Anterior cingulate cortex (tissue), 58 donors: ENCODE measurements around the gene FBXO17.
"Not testable (repeated sequence)": the region's sequence is repeated elsewhere in the genome, so short reads cannot be mapped to it uniquely, and the experiment has no call there.

Experiments used
- DNase-seq, 58 donors: peaks; one replicate each; lab custom pipeline; 2025; lab: John Stamatoyannopoulos, UW

The FBXO17 gene

GRCh38 chr19:38975214-38975860, at the start of gene FBXO17:
Gene FBXO17 (minus strand): TSS chr19:38975742. CDS start chr19:38950319, 25,423 bp downstream.
- DNase-seq: peak in 52 of 58 donors; percentile 8 to 76 (median 39)

- DNase-seq: no peak
Measured at GRCh38 chr19:39024875-39025641, 49.5 kb upstream of the FBXO17 start.

GRCh38 chr19:39021063-39021462, 45.5 kb upstream of the FBXO17 start:
- no peak for DNase-seq

GRCh38 chr19:39017646-39018045, 42.1 kb upstream of the FBXO17 start:
- no peak for DNase-seq

GRCh38 chr19:39017026-39017425, 41.5 kb upstream of the FBXO17 start:
- no peak for DNase-seq

GRCh38 chr19:39014037-39014436, 38.5 kb upstream of the FBXO17 start:
- no peak for DNase-seq

GRCh38 chr19:39009001-39009400, 33.5 kb upstream of the FBXO17 start:
- no peak for DNase-seq

GRCh38 chr19:39008137-39008536, 32.6 kb upstream of the FBXO17 start:
- DNase-seq: no peak

GRCh38 chr19:39007096-39007495, 31.6 kb upstream of the FBXO17 start:
- DNase-seq: no peak

GRCh38 chr19:39004403-39004802, 28.9 kb upstream of the FBXO17 start:
- DNase-seq: no peak

- no peak for DNase-seq
Measured at GRCh38 chr19:39003796-39004195, 28.3 kb upstream of the FBXO17 start.

- no peak for DNase-seq
Measured at GRCh38 chr19:39003188-39003587, 27.6 kb upstream of the FBXO17 start.

- DNase-seq: peak in 23 of 58 donors; percentile 2 to 75 (median 21)
Measured at GRCh38 chr19:39001041-39001440, 25.5 kb upstream of the FBXO17 start.

GRCh38 chr19:38997576-38997975, 22.0 kb upstream of the FBXO17 start:
- not testable (repeated sequence) for DNase-seq

- DNase-seq: no peak
Measured at GRCh38 chr19:38993271-38993670, 17.7 kb upstream of the FBXO17 start.

GRCh38 chr19:38990949-38991697, 15.6 kb upstream of the FBXO17 start:
- DNase-seq: no peak

- not testable (repeated sequence) for DNase-seq
Measured at GRCh38 chr19:38989614-38990013, 14.1 kb upstream of the FBXO17 start.

GRCh38 chr19:38989066-38989605, 13.6 kb upstream of the FBXO17 start:
- DNase-seq: no peak

- not testable (repeated sequence) for DNase-seq
Measured at GRCh38 chr19:38988627-38989026, 13.1 kb upstream of the FBXO17 start.

- not testable (repeated sequence) for DNase-seq
Measured at GRCh38 chr19:38987745-38988144, 12.2 kb upstream of the FBXO17 start.

GRCh38 chr19:38985262-38985661, 9.7 kb upstream of the FBXO17 start:
- no peak for DNase-seq
